H1 (cell line): ENCODE data around the gene SLC8A3. TPM values are rescaled to one million over a fixed set of nuclear protein-coding genes. Genes with fewer than 3 reads are reported as not detected.

Source experiments
- CTCF ChIA-PET: fragments of 300-600 bp; sonication (Branson Sonifier 250); formaldehyde crosslinking; loops from one replicate; lab custom pipeline; 2021; ENCODE audit not compliant: partially characterized antibody; lab: Charles Lee
- POLR2A ChIA-PET: fragments of 300-600 bp; sonication (Branson Sonifier 250); formaldehyde crosslinking; loops from one replicate; lab custom pipeline; 2021; ENCODE audit warnings: inconsistent platforms; ENCODE audit not compliant: partially characterized antibody; lab: Charles Lee
- DNase-seq, 2 experiments: peaks; one replicate each; pipeline versions ENCODE4 v3.0.0 to v3.0.0-alpha.2; 2010 to 2022; ENCODE audit warnings: low spot score in 2 of 2, low read depth in 1 of 2, mixed read lengths in 1 of 2
- FAIRE-seq: peaks from 2 replicates; lab custom pipeline; 2011; peaks lifted over from hg19 to GRCh38; lab: Jason Lieb, UNC
- H2AFZ ChIP-seq: 2 replicates; pipeline ENCODE4 v1.8.1; 2012; ENCODE audit warnings: low read length, inconsistent platforms
- H2AK5ac ChIP-seq: 2 replicates; pipeline ENCODE4 v1.6.1; 2013; ENCODE audit warnings: low read depth, low read length
- H2BK120ac ChIP-seq: replicated peaks from 2 replicates; pipeline ENCODE3; 2013; ENCODE audit warnings: low read depth, low read length, inconsistent platforms
- H2BK12ac ChIP-seq: 2 replicates; pipeline ENCODE4 v1.6.1; 2013; ENCODE audit warnings: low read depth, low read length
- H2BK15ac ChIP-seq: 2 replicates; pipeline ENCODE4 v1.6.1; 2013; ENCODE audit warnings: low read length
- H2BK20ac ChIP-seq: 2 replicates; pipeline ENCODE4 v1.6.1; 2013; ENCODE audit warnings: low read length
- H2BK5ac ChIP-seq: 2 replicates; pipeline ENCODE4 v1.6.1; 2013; ENCODE audit warnings: low read depth, low read length
- H3K14ac ChIP-seq: 2 replicates; pipeline ENCODE4 v1.6.1; 2013; ENCODE audit warnings: inconsistent platforms; ENCODE audit not compliant: insufficient read length
- H3K18ac ChIP-seq: 2 replicates; pipeline ENCODE4 v1.6.1; 2013; ENCODE audit warnings: low read length; ENCODE audit errors: extremely low read depth
- H3K23ac ChIP-seq: 2 replicates; pipeline ENCODE4 v1.6.1; 2013; ENCODE audit warnings: inconsistent platforms; ENCODE audit not compliant: insufficient read length
- H3K23me2 ChIP-seq: 2 replicates; pipeline ENCODE4 v1.6.1; 2013; ENCODE audit warnings: low read depth, low read length
- H3K27ac ChIP-seq: 2 replicates; pipeline ENCODE4 v1.6.1; 2011; ENCODE audit warnings: low read depth, low read length, inconsistent platforms
- H3K27me3 ChIP-seq, 4 experiments: replicated peaks in 1 of 4; 1 replicate in 1 of 4; 2 replicates in 3 of 4; pipeline versions ENCODE4 v1.6.1 to v1.8.1; 2011 to 2013; ENCODE audit warnings: low read length in 3 of 4, mild to moderate bottlenecking in 3 of 4, inconsistent platforms in 2 of 4, mixed read lengths in 2 of 4, moderate library complexity in 1 of 4; ENCODE audit not compliant: control insufficient read depth in 3 of 4, insufficient read depth in 3 of 4; ENCODE audit errors: extremely low read depth in 1 of 4
- H3K36me3 ChIP-seq, 4 experiments: 2 replicates each; pipeline versions ENCODE4 v1.6.1 to v1.8.1; 2011 to 2013; ENCODE audit warnings: mild to moderate bottlenecking in 4 of 4, low read length in 3 of 4, moderate library complexity in 2 of 4, control low read depth in 1 of 4, inconsistent platforms in 1 of 4; ENCODE audit not compliant: insufficient read depth in 4 of 4, control insufficient read depth in 2 of 4
- H3K4ac ChIP-seq: replicated peaks from 2 replicates; pipeline ENCODE3; 2013; ENCODE audit warnings: low read length, low read depth, mixed read lengths, inconsistent platforms; ENCODE audit not compliant: insufficient read length
- H3K4me1 ChIP-seq, 4 experiments: replicated peaks in 1 of 4; 1 replicate in 1 of 4; 2 replicates in 3 of 4; pipeline versions ENCODE4 v1.6.1 to v1.8.1; 2011 to 2013; ENCODE audit warnings: low read length in 3 of 4, inconsistent platforms in 2 of 4, mixed read lengths in 1 of 4; ENCODE audit not compliant: insufficient read depth in 4 of 4, control insufficient read depth in 3 of 4
- H3K4me2 ChIP-seq, 2 experiments: 2 replicates each; pipeline versions ENCODE4 v1.6.1 to v1.8.1; 2011 to 2013; ENCODE audit warnings: low read depth in 2 of 2, low read length in 2 of 2, control low read depth in 1 of 2, inconsistent platforms in 1 of 2, mild to moderate bottlenecking in 1 of 2; ENCODE audit not compliant: insufficient read depth in 1 of 2
- H3K4me3 ChIP-seq, 4 experiments: fragments of 200-600, 300-600 bp in 1 of 4; sonication (generic), shearing (Covaris generic), sonication (Bioruptor Twin) in 1 of 4; 2 replicates each; pipeline versions ENCODE4 v1.5.1 to v1.8.1; 2011 to 2016; ENCODE audit warnings: low read length in 4 of 4, low read depth in 3 of 4, control low read depth in 2 of 4, inconsistent platforms in 2 of 4, mild to moderate bottlenecking in 2 of 4, mixed read lengths in 1 of 4, moderate library complexity in 1 of 4; ENCODE audit not compliant: insufficient read depth in 2 of 4; ENCODE audit errors: extremely low read depth in 1 of 4
- H3K56ac ChIP-seq: replicated peaks from 2 replicates; pipeline ENCODE3; 2013; ENCODE audit warnings: low read depth, mild to moderate bottlenecking, mixed read lengths, low read length, inconsistent platforms; ENCODE audit not compliant: insufficient read length
- H3K79me1 ChIP-seq: 2 replicates; pipeline ENCODE4 v1.6.1; 2013; ENCODE audit warnings: low read depth, low read length, control low read depth
- H3K79me2 ChIP-seq, 2 experiments: 2 replicates each; pipeline versions ENCODE4 v1.6.1 to v1.8.1; 2012 to 2013; ENCODE audit warnings: low read length in 2 of 2, mild to moderate bottlenecking in 2 of 2, inconsistent platforms in 1 of 2; ENCODE audit not compliant: insufficient read depth in 2 of 2, control insufficient read depth in 1 of 2
- H3K9ac ChIP-seq, 4 experiments: replicated peaks in 1 of 4; 1 replicate in 1 of 4; 2 replicates in 3 of 4; pipeline versions ENCODE4 v1.6.1 to v1.8.1; 2011 to 2013; ENCODE audit warnings: low read depth in 3 of 4, low read length in 3 of 4, control low read depth in 2 of 4, mild to moderate bottlenecking in 2 of 4, moderate library complexity in 2 of 4, inconsistent platforms in 1 of 4; ENCODE audit errors: extremely low read depth in 1 of 4
- H3K9me3 ChIP-seq, 2 experiments: 2 replicates each; pipeline versions ENCODE4 v1.6.1 to v1.8.1; 2012 to 2013; ENCODE audit warnings: mild to moderate bottlenecking in 2 of 2, moderate library complexity in 2 of 2, control low read depth in 1 of 2, inconsistent platforms in 1 of 2, low read depth in 1 of 2, low read length in 1 of 2, mixed read lengths in 1 of 2; ENCODE audit not compliant: insufficient read depth in 2 of 2
- H4K20me1 ChIP-seq, 2 experiments: replicated peaks in 1 of 2; 2 replicates each; pipeline versions ENCODE3 to v1.8.1; 2011 to 2013; ENCODE audit warnings: inconsistent platforms in 2 of 2, low read length in 2 of 2, mild to moderate bottlenecking in 1 of 2; ENCODE audit not compliant: insufficient read depth in 2 of 2, control insufficient read depth in 1 of 2
- H4K5ac ChIP-seq: 2 replicates; pipeline ENCODE4 v1.6.1; 2013; ENCODE audit warnings: low read length, low read depth, mixed read lengths, inconsistent platforms; ENCODE audit not compliant: insufficient read length
- H4K8ac ChIP-seq: 2 replicates; pipeline ENCODE4 v1.8.0; 2013; ENCODE audit warnings: mild to moderate bottlenecking, moderate library complexity, low read length, inconsistent platforms; ENCODE audit not compliant: insufficient read depth; ENCODE audit errors: extremely low read depth
- H4K91ac ChIP-seq: replicated peaks from 2 replicates; pipeline ENCODE3; 2013; ENCODE audit warnings: low read length, mixed read lengths, inconsistent platforms; ENCODE audit not compliant: insufficient read length
- BACH1 ChIP-seq: IDR thresholded peaks from 2 replicates; pipeline ENCODE4 v1.6.1; 2012; ENCODE audit warnings: low read length, improper control_type of control experiment
- BRCA1 ChIP-seq: IDR thresholded peaks from 2 replicates; pipeline ENCODE4 v1.6.1; 2012; ENCODE audit warnings: low read depth, low read length, improper control_type of control experiment
- CHD2 ChIP-seq: IDR thresholded peaks from 2 replicates; pipeline ENCODE4 v1.6.1; 2012; ENCODE audit warnings: low read length, improper control_type of control experiment
- EGR1 ChIP-seq: IDR thresholded peaks from 2 replicates; pipeline ENCODE4 v1.6.1; 2011; ENCODE audit warnings: low read depth, low read length, borderline replicate concordance
- FOSL1 ChIP-seq: IDR thresholded peaks from 2 replicates; pipeline ENCODE4 v1.6.1; 2011; ENCODE audit warnings: mild to moderate bottlenecking, low read depth, low read length, moderate library complexity; ENCODE audit not compliant: insufficient read depth
- HDAC6 ChIP-seq: IDR thresholded peaks from one replicate; pipeline ENCODE4 v1.7.1; 2012; ENCODE audit warnings: low read depth, mild to moderate bottlenecking, inconsistent platforms, low read length, moderate library complexity
- JUND ChIP-seq: IDR thresholded peaks from 2 replicates; pipeline ENCODE4 v1.6.1; 2011; ENCODE audit warnings: mild to moderate bottlenecking, improper control_type of control experiment, low read length
- KDM1A ChIP-seq: fragments of 200-600, 300-600 bp; sonication (generic); IDR thresholded peaks from 2 replicates; pipeline ENCODE4 v1.7.1; 2016; ENCODE audit warnings: mild to moderate bottlenecking, low read length, borderline replicate concordance
- KDM5A ChIP-seq: fragments of 200-600 bp; IDR thresholded peaks from 2 replicates; pipeline ENCODE4 v1.7.1; 2012; ENCODE audit warnings: mild to moderate bottlenecking, low read length, inconsistent platforms, mixed read lengths
- MAFK ChIP-seq: IDR thresholded peaks from 2 replicates; pipeline ENCODE4 v1.6.1; 2012; ENCODE audit warnings: low read depth, mild to moderate bottlenecking, improper control_type of control experiment, low read length
- RNF2 ChIP-seq: fragments of 200-900, 300-1000 bp; sonication (generic); IDR thresholded peaks from 2 replicates; pipeline ENCODE4 v1.7.1; 2016; ENCODE audit warnings: borderline replicate concordance, low read depth, mild to moderate bottlenecking, antibody characterized with exemption, low read length; ENCODE audit not compliant: poor library complexity, severe bottlenecking; ENCODE audit errors: missing control alignments
- RXRA ChIP-seq: IDR thresholded peaks from 2 replicates; pipeline ENCODE4 v1.6.1; 2011; ENCODE audit warnings: low read depth, mild to moderate bottlenecking, low read length, moderate library complexity; ENCODE audit not compliant: insufficient read depth
- SAP30 ChIP-seq: fragments of 300-600 bp; sonication (generic); IDR thresholded peaks from 2 replicates; pipeline ENCODE4 v1.7.1; 2012; ENCODE audit warnings: low read length, moderate library complexity, mild to moderate bottlenecking, inconsistent platforms; ENCODE audit not compliant: insufficient read depth, insufficient replicate concordance
- SP2 ChIP-seq: IDR thresholded peaks from 2 replicates; pipeline ENCODE4 v1.6.1; 2012; ENCODE audit warnings: mild to moderate bottlenecking, low read length, inconsistent platforms
- TAF7 ChIP-seq: optimal IDR thresholded peaks from 2 replicates; pipeline ENCODE3; 2011; ENCODE audit warnings: low read depth, mild to moderate bottlenecking, inconsistent platforms, low read length, moderate library complexity, borderline replicate concordance
- WGBS, 2 experiments: shearing (Covaris generic) in 1 of 2; methylation state at CpG; one replicate each; pipeline versions ENCODE4 v1.1.6 to v1.1.7; 2013 to 2015; ENCODE audit warnings: low lambda C conversion rate in 2 of 2, mixed read lengths in 2 of 2, inconsistent platforms in 1 of 2, low coverage in 1 of 2, missing lambda C conversion rate in 1 of 2; ENCODE audit not compliant: insufficient replicate concordance in 2 of 2, insufficient coverage in 1 of 2, insufficient read length in 1 of 2; ENCODE audit errors: extremely low coverage in 1 of 2, missing lambda C conversion rate in 1 of 2; 5-methylcytosine and 5-hydroxymethylcytosine counted together
- polyA plus RNA-seq, 7 experiments: library from polyadenylated mRNA; depleted of rRNA in 3 of 7; stranded (reverse) in 5 of 7; unstranded in 2 of 7; fragments of >200 nt in 5 of 7; fragments of 200-250 nt in 2 of 7; gene quantifications; 1 replicate in 5 of 7; 2 replicates in 1 of 7; 4 replicates in 1 of 7; pipeline versions ENCODE4 v1.2.1 to v1.2.3, GENCODE V29; 2011 to 2013; ENCODE audit warnings: missing spikeins in 2 of 7, mixed read lengths in 2 of 7
- total RNA-seq: library from RNA; stranded (reverse); fragmentation: NEBNext Ultra II Directional; extraction: Animal tissue kit (Norgen Biotek cat#: 25700); gene quantifications from 2 replicates; pipeline ENCODE4 v1.2.1, GENCODE V29; 2021

Gene SLC8A3
- total and polyA plus RNA-seq, 2 of the 8 experiments (the other 6 are each of a cell fraction or from before 2014, with no cell fraction given) = 0.38 to 1.1 TPM

DNA sequence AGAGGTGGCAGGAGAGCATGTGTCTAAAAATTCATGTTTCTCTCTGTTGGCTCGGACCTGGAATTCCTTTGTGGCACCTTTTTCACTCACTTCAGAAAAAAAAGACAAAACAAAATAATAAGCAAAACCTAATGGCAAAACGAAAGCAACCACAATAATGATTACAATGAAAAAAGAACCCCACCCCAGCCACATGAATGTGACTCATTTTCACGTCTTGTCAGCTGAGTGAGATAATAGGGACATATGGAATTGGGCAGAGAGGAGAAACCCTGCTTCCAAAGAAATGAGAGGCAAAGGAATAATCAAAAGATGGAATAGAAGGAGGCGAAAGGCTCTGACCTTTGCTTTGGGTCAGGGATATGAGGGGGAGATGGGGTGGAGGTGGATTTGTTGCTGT lies 143.4 kb downstream of the SLC8A3 start:
- Histone ChIP-seq H2AFZ (0 out of 2 replicates have a peak overlapping the region, but pooled peaks have one; percentile 93), H3K79me1 (no peaks in the 10 kb centered on the region), H3K4ac (no peak overlapping the region), H3K56ac (no peak overlapping the region), H3K27ac (no peak overlapping the region), H4K91ac (no peak overlapping the region), H3K23me2 (no peaks in the 10 kb centered on the region), H3K9me3 (no peaks in the 10 kb centered on the region), H3K9ac (no peak overlapping the region), H3K18ac (no peak overlapping the region), H4K8ac (no peak overlapping the region), H3K27me3 (peaks cover 0 to 2% (median under 1%) of the 10 kb centered on the region in 4 experiments; a peak in 2 of 7 replicates), H3K23ac (no peak overlapping the region), H2BK12ac (0 out of 2 replicates have a peak overlapping the region, but pooled peaks have one; percentile 90), H3K79me2 (no peaks in the 10 kb centered on the region), H2BK15ac (no peak overlapping the region), H4K5ac (no peak overlapping the region), H2BK5ac (no peak overlapping the region), H2BK20ac (no peak overlapping the region), H2AK5ac (no peak overlapping the region), H2BK120ac (no peak overlapping the region), H3K4me2 (no peak overlapping the region), H3K14ac (no peak overlapping the region), H3K4me1 (no peaks in the 10 kb centered on the region; a peak in 2 of 7 replicates), H4K20me1 (no peaks in the 10 kb centered on the region), H3K4me3 (no peak overlapping the region), H3K36me3 (no peaks in the 10 kb centered on the region)
- DNase-seq = no peak
- WGBS, 2 experiments = 91% methylated on average over 4 of the region's 4 CpGs; no CpG with 5 or more reads in 1 of the 2 experiments
- POLR2A ChIA-PET = no interaction called here
- FAIRE-seq = no peak
- CTCF ChIA-PET = interaction anchor here (0.7 to 8.1 kb wide), 16 partner anchors 8 to 315 kb away, joined by 3 to 80 read pairs (median 4); no protein-coding TSS in a partner anchor
- TF ChIP-seq FOSL1 = no peak
- no peak for TF ChIP-seq BRCA1
- no peak for TF ChIP-seq SP2
- TF ChIP-seq HDAC6 = no peak
- TF ChIP-seq RXRA = no peak
- no peak for TF ChIP-seq BACH1
- TF ChIP-seq RNF2 = no peak
- TF ChIP-seq EGR1 = no peak
- TF ChIP-seq SAP30 = no peak
- no peak for TF ChIP-seq CHD2
- no peak for TF ChIP-seq KDM1A
- no peak for TF ChIP-seq JUND
- TF ChIP-seq MAFK = no peak
- TF ChIP-seq KDM5A = no peak
- TF ChIP-seq TAF7 = no peak
